HepG2 (cell line): ENCODE measurements around the gene FAM222B. TPM values are rescaled to one million over a fixed set of nuclear protein-coding genes. Genes with fewer than 3 reads are reported as not detected.

Experiments used
- ATAC-seq: fragments of 200-7000 bp; cut with Tn5 transposase; 3 replicates; pipeline ENCODE4 v1.9.1; 2020; ENCODE audit warnings: mild to moderate bottlenecking, moderate library complexity
- BruUV-seq: library from RNA; stranded (reverse); fragments of 400-500 nt; replicated peaks from 2 replicates; lab custom pipeline; 2021; lab: Mats Ljungman, UMichigan
- CTCF ChIA-PET: fragments of 300-600 bp; formaldehyde crosslinking; extraction: SDS; loops from one replicate; lab custom pipeline; 2021; ENCODE audit warnings: low total read pairs, inconsistent platforms, low intra/inter-chr PET ratio; lab: Yijun Ruan, JAX
- POLR2A ChIA-PET: fragments of 350-600 bp; sonication (Branson Sonifier 250); formaldehyde crosslinking; loops from one replicate; lab custom pipeline; 2020; ENCODE audit warnings: antibody characterized with exemption, inconsistent platforms; lab: Yijun Ruan, JAX
- DNase-seq: peaks from one replicate; pipeline ENCODE4 v3.0.0-alpha.2; 2015; ENCODE audit warnings: low spot score
- FAIRE-seq: peaks from 3 replicates; lab custom pipeline; 2011; peaks lifted over from hg19 to GRCh38; lab: Jason Lieb, UNC
- H2AFZ ChIP-seq: one replicate; pipeline ENCODE4 v1.6.1; 2011; ENCODE audit warnings: low read length, inconsistent platforms
- H3K27ac ChIP-seq: fragments of 300-600 bp; 3 replicates; pipeline ENCODE4 v1.8.0; 2011; ENCODE audit warnings: mixed run types, mild to moderate bottlenecking, mixed read lengths, low read length, inconsistent platforms; ENCODE audit not compliant: insufficient read depth; ENCODE audit errors: extremely low read length
- H3K27me3 ChIP-seq, 2 experiments: fragments of 200-600 bp in 1 of 2; 2 replicates in 1 of 2; 3 replicates in 1 of 2; pipeline versions ENCODE4 v1.6.0 to v1.8.0; 2011; ENCODE audit warnings: low read length in 2 of 2, mild to moderate bottlenecking in 2 of 2, moderate library complexity in 2 of 2, inconsistent platforms in 1 of 2; ENCODE audit not compliant: insufficient read depth in 2 of 2, control insufficient read depth in 1 of 2
- H3K36me3 ChIP-seq, 2 experiments: fragments of 200-600 bp in 1 of 2; replicated peaks in 1 of 2; 2 replicates in 1 of 2; 3 replicates in 1 of 2; pipeline versions ENCODE4 v1.5.1 to v1.8.0; 2011; ENCODE audit warnings: low read length in 2 of 2, inconsistent platforms in 1 of 2; ENCODE audit not compliant: insufficient read depth in 2 of 2, control insufficient read depth in 1 of 2
- H3K4me1 ChIP-seq: 2 replicates; pipeline ENCODE4 v1.5.1; 2012; ENCODE audit warnings: low read length, inconsistent platforms; ENCODE audit not compliant: insufficient read depth
- H3K4me2 ChIP-seq: 2 replicates; pipeline ENCODE4 v1.6.0; 2011; ENCODE audit warnings: low read depth, low read length, inconsistent platforms
- H3K4me3 ChIP-seq, 3 experiments: fragments of 200-600 bp in 1 of 3; sonication (generic), shearing (Covaris generic) in 1 of 3; replicated peaks in 1 of 3; 2 replicates each; pipeline ENCODE4 v1.5.1; 2011 to 2016; ENCODE audit warnings: low read length in 3 of 3, inconsistent platforms in 2 of 3, low read depth in 2 of 3, mild to moderate bottlenecking in 2 of 3, control low read depth in 1 of 3, mixed read lengths in 1 of 3; ENCODE audit not compliant: insufficient read depth in 1 of 3
- H3K79me2 ChIP-seq: one replicate; pipeline ENCODE4 v1.6.1; 2011; ENCODE audit warnings: low read length, inconsistent platforms; ENCODE audit not compliant: insufficient read depth
- H3K9ac ChIP-seq: 2 replicates; pipeline ENCODE4 v1.6.0; 2011; ENCODE audit warnings: mild to moderate bottlenecking, low read depth, low read length, inconsistent platforms; ENCODE audit not compliant: insufficient read depth
- H3K9me3 ChIP-seq: 2 replicates; pipeline ENCODE4 v1.5.1; 2012; ENCODE audit warnings: mild to moderate bottlenecking, low read length
- H4K20me1 ChIP-seq: 2 replicates; pipeline ENCODE4 v1.6.0; 2011; ENCODE audit warnings: inconsistent platforms, mild to moderate bottlenecking, low read length, moderate library complexity; ENCODE audit not compliant: insufficient read depth
- ATF7 ChIP-seq, 2 experiments: fragments of 450-650 bp in 1 of 2; sonication (generic) in 1 of 2; formaldehyde crosslinking in 1 of 2; IDR thresholded peaks; 2 replicates each; pipeline versions ENCODE4 v1.4.0 to v1.6.1; 2016 to 2020; ENCODE audit warnings: antibody characterized with exemption in 1 of 2, mild to moderate bottlenecking in 1 of 2, missing genetic modification reagents in 1 of 2
- CHD4 ChIP-seq: fragments of 200-600 bp; sonication (generic); IDR thresholded peaks from 2 replicates; pipeline ENCODE4 v1.7.0; 2017; ENCODE audit warnings: mild to moderate bottlenecking, low read length, borderline replicate concordance
- FLYWCH1 ChIP-seq: sonication (generic); formaldehyde crosslinking; IDR thresholded peaks from 2 replicates; pipeline ENCODE4 v1.8.1; 2023; ENCODE audit warnings: mild to moderate bottlenecking, missing genetic modification reagents
- JDP2 ChIP-seq: sonication (generic); formaldehyde crosslinking; IDR thresholded peaks from 2 replicates; pipeline ENCODE4 v1.8.1; 2022; ENCODE audit warnings: missing genetic modification reagents, borderline replicate concordance
- KDM2A ChIP-seq: sonication (generic); formaldehyde crosslinking; IDR thresholded peaks from 2 replicates; pipeline ENCODE4 v1.4.0; 2020; ENCODE audit warnings: low read depth, missing genetic modification reagents, borderline replicate concordance
- NFE2 ChIP-seq: sonication (generic); formaldehyde crosslinking; IDR thresholded peaks from 2 replicates; pipeline ENCODE4 v1.4.0; 2020; ENCODE audit warnings: missing genetic modification reagents
- RFX3 ChIP-seq: IDR thresholded peaks from 2 replicates; pipeline ENCODE4 v1.6.1; 2016; ENCODE audit warnings: missing biosample characterization, missing genetic modification reagents
- SALL1 ChIP-seq: sonication (generic); formaldehyde crosslinking; IDR thresholded peaks from 2 replicates; pipeline ENCODE4 v1.8.0; 2022; ENCODE audit warnings: mild to moderate bottlenecking, missing genetic modification reagents
- TBP ChIP-seq: sonication (generic); formaldehyde crosslinking; IDR thresholded peaks from 2 replicates; pipeline ENCODE4 v1.5.0; 2020; ENCODE audit warnings: missing genetic modification reagents
- ZNF296 ChIP-seq: sonication (generic); formaldehyde crosslinking; conservative IDR thresholded peaks from 2 replicates; pipeline ENCODE4 v1.5.0; 2020; ENCODE audit warnings: mild to moderate bottlenecking, missing genetic modification reagents
- ZSCAN25 ChIP-seq: sonication (generic); formaldehyde crosslinking; IDR thresholded peaks from 2 replicates; pipeline ENCODE4 v1.8.0; 2022; ENCODE audit warnings: mild to moderate bottlenecking, missing genetic modification reagents
- WGBS: methylation state at CpG from one replicate; pipeline ENCODE4 v1.1.6; 2017; ENCODE audit warnings: low lambda C conversion rate; 5-methylcytosine and 5-hydroxymethylcytosine counted together
- in situ Hi-C: cut with HindIII; loops from 2 replicates; pipeline ENCODE4 v1.10.0; 2017; ENCODE audit warnings: low pct_unique_long_range_greater_than_20kb; ENCODE audit not compliant: extremely low pct_ligation_motif_present
- intact Hi-C: fragments of 100-400 bp; cut with micrococcal nuclease; formaldehyde crosslinking; loops from one replicate; pipeline ENCODE4 v1.10.0; 2022; ENCODE audit not compliant: unreplicated experiment
- polyA plus RNA-seq, 8 experiments: library from polyadenylated mRNA; depleted of rRNA in 3 of 8; stranded (reverse) in 7 of 8; unstranded in 1 of 8; fragments of >200 nt; fragmentation: Illumina TruSeq in 4 of 8; extraction: Trizol in 4 of 8; gene quantifications; 2 replicates each; pipeline versions ENCODE4 v1.2.1 to v1.2.3, GENCODE V29; 2011 to 2016; ENCODE audit warnings: low read depth in 4 of 8, missing spikeins in 1 of 8, mixed read lengths in 1 of 8; ENCODE audit not compliant: insufficient read depth in 1 of 8
- total RNA-seq, 5 experiments: library from RNA; depleted of rRNA; stranded (reverse); fragments of >200 nt; fragmentation: Illumina TruSeq; extraction: Trizol; gene quantifications; 2 replicates each; pipeline ENCODE4 v1.2.3, GENCODE V29; 2016; ENCODE audit warnings: low read depth in 1 of 5
- TF ChIP-seq, protein P1 (sequence below): sonication (generic); formaldehyde crosslinking; IDR thresholded peaks from 2 replicates; pipeline ENCODE4 v1.4.0; 2020; ENCODE audit warnings: low read depth, missing genetic modification reagents
- TF ChIP-seq, protein P2 (sequence below): IDR thresholded peaks from 2 replicates; pipeline ENCODE4 v1.6.1; 2016; ENCODE audit warnings: low read depth, control low read depth
- TF ChIP-seq, protein P3 (sequence below): sonication (generic); formaldehyde crosslinking; IDR thresholded peaks from 2 replicates; pipeline ENCODE4 v1.4.0; 2020; ENCODE audit warnings: missing genetic modification reagents, borderline replicate concordance

Gene FAM222B
- total and polyA plus RNA-seq, 2 of the 13 experiments (the other 11 are each of a cell fraction or from before 2014, with no cell fraction given): 3.5 to 7.3 TPM

DNA sequence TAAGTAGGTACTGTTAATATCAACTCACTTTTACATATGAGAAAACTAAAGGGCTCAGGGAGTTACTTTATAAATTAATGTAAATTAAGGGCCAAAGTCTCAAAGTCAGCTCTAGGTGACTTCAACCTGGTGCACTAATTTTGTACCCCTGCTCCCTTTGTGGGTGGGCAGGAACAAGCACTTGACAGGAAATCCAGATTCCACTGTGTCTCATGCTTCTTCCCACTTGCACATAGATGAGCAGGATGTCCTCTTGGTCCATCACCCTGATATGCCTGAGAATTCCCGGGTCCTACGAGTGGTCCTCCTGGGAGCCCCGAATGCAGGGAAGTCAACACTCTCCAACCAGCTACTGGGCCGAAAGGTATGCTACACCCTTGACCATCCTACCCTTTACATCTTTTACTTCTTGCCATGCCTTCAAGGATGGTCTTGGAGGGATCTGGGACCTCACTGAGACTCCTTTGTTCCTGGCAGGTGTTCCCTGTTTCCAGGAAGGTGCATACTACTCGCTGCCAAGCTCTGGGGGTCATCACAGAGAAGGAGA is 13.5 kb upstream of the FAM222B start:
- no peak for DNase-seq
- Histone ChIP-seq H3K79me2 (peaks cover 18% of the 10 kb centered on the region), H4K20me1 (no peaks in the 10 kb centered on the region), H3K4me3 (peak overlapping the region in 2 of 3 experiments; percentile 4 to 92; a peak in 3 of 6 replicates), H3K4me1 (peaks cover 17% of the 10 kb centered on the region), H3K9me3 (no peaks in the 10 kb centered on the region), H3K27me3 (peaks cover 0 to 2% of the 10 kb centered on the region in 2 experiments; a peak in 1 of 5 replicates), H3K27ac (no peak overlapping the region), H2AFZ (no peak overlapping the region), H3K36me3 (peaks cover 19 to 29% of the 10 kb centered on the region in 2 experiments; a peak in 4 of 5 replicates), H3K4me2 (peak overlapping the region; percentile 100), H3K9ac (peak overlapping the region; percentile 83; the same call in 1 of the 2 replicates)
- BruUV-seq: no TSS peak
- CTCF ChIA-PET: no interaction called here
- in situ Hi-C loops (no loop called here), intact Hi-C loops (no loop called here)
- ATAC-seq: no peak
- FAIRE-seq: no peak
- 95% methylated on average over 5 of the region's 5 CpGs for WGBS
- POLR2A ChIA-PET: no interaction called here
- TF ChIP-seq, protein P1, sequence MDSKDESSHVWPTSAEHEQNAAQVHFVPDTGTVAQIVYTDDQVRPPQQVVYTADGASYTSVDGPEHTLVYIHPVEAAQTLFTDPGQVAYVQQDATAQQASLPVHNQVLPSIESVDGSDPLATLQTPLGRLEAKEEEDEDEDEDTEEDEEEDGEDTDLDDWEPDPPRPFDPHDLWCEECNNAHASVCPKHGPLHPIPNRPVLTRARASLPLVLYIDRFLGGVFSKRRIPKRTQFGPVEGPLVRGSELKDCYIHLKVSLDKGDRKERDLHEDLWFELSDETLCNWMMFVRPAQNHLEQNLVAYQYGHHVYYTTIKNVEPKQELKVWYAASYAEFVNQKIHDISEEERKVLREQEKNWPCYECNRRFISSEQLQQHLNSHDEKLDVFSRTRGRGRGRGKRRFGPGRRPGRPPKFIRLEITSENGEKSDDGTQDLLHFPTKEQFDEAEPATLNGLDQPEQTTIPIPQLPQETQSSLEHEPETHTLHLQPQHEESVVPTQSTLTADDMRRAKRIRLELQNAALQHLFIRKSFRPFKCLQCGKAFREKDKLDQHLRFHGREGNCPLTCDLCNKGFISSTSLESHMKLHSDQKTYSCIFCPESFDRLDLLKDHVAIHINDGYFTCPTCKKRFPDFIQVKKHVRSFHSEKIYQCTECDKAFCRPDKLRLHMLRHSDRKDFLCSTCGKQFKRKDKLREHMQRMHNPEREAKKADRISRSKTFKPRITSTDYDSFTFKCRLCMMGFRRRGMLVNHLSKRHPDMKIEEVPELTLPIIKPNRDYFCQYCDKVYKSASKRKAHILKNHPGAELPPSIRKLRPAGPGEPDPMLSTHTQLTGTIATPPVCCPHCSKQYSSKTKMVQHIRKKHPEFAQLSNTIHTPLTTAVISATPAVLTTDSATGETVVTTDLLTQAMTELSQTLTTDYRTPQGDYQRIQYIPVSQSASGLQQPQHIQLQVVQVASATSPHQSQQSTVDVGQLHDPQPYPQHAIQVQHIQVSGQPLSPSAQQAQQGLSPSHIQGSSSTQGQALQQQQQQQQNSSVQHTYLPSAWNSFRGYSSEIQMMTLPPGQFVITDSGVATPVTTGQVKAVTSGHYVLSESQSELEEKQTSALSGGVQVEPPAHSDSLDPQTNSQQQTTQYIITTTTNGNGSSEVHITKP (CRISPR knock-in tag): no peak
- TF ChIP-seq FLYWCH1 (no peak), ATF7 (IDR thresholded peaks at IDR 0.05) (no peak), ATF7 (CRISPR knock-in tag; IDR thresholded peaks at IDR 0.05) (no peak), ZNF296 (CRISPR knock-in tag) (no peak), JDP2 (no peak), SALL1 (CRISPR knock-in tag) (no peak), KDM2A (CRISPR knock-in tag) (no peak), CHD4 (no peak), NFE2 (CRISPR knock-in tag) (no peak), ZSCAN25 (CRISPR knock-in tag) (no peak), RFX3 (no peak), TBP (CRISPR knock-in tag) (no peak)
- TF ChIP-seq, protein P2, sequence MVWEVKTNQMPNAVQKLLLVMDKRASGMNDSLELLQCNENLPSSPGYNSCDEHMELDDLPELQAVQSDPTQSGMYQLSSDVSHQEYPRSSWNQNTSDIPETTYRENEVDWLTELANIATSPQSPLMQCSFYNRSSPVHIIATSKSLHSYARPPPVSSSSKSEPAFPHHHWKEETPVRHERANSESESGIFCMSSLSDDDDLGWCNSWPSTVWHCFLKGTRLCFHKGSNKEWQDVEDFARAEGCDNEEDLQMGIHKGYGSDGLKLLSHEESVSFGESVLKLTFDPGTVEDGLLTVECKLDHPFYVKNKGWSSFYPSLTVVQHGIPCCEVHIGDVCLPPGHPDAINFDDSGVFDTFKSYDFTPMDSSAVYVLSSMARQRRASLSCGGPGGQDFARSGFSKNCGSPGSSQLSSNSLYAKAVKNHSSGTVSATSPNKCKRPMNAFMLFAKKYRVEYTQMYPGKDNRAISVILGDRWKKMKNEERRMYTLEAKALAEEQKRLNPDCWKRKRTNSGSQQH: no peak
- TF ChIP-seq, protein P3, sequence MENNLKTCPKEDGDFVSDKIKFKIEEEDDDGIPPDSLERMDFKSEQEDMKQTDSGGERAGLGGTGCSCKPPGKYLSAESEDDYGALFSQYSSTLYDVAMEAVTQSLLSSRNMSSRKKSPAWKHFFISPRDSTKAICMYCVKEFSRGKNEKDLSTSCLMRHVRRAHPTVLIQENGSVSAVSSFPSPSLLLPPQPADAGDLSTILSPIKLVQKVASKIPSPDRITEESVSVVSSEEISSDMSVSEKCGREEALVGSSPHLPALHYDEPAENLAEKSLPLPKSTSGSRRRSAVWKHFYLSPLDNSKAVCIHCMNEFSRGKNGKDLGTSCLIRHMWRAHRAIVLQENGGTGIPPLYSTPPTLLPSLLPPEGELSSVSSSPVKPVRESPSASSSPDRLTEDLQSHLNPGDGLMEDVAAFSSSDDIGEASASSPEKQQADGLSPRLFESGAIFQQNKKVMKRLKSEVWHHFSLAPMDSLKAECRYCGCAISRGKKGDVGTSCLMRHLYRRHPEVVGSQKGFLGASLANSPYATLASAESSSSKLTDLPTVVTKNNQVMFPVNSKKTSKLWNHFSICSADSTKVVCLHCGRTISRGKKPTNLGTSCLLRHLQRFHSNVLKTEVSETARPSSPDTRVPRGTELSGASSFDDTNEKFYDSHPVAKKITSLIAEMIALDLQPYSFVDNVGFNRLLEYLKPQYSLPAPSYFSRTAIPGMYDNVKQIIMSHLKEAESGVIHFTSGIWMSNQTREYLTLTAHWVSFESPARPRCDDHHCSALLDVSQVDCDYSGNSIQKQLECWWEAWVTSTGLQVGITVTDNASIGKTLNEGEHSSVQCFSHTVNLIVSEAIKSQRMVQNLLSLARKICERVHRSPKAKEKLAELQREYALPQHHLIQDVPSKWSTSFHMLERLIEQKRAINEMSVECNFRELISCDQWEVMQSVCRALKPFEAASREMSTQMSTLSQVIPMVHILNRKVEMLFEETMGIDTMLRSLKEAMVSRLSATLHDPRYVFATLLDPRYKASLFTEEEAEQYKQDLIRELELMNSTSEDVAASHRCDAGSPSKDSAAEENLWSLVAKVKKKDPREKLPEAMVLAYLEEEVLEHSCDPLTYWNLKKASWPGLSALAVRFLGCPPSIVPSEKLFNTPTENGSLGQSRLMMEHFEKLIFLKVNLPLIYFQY: no peak
